Sigmoid colon (tissue), 7 donors: ENCODE measurements around the gene C5orf34. TPM values are rescaled to one million over a fixed set of nuclear protein-coding genes. Genes with fewer than 3 reads are reported as not detected.
"Not testable (repeated sequence)": the region's sequence is repeated elsewhere in the genome, so short reads cannot be mapped to it uniquely, and the experiment has no call there.

Source experiments
- DNase-seq: peaks from one replicate; pipeline ENCODE4 v3.0.0-alpha.2; 2019
- H3K27ac ChIP-seq, 4 donors: fragments of 200-600 bp; sonication (generic); one replicate each; pipeline ENCODE4 v1.5.1; 2016 to 2019; ENCODE audit warnings: mild to moderate bottlenecking in 1 of 4
- H3K27me3 ChIP-seq, 3 donors: fragments of 200-600 bp; sonication (generic); one replicate each; pipeline ENCODE4 v1.5.1; 2019; ENCODE audit warnings: mild to moderate bottlenecking in 1 of 3
- H3K36me3 ChIP-seq, 4 donors: fragments of 200-600 bp; sonication (generic); one replicate each; pipeline ENCODE4 v1.5.1; 2016 to 2019
- H3K4me1 ChIP-seq, 4 donors: fragments of 200-600 bp; sonication (generic); one replicate each; pipeline ENCODE4 v1.5.1; 2017 to 2019
- H3K4me3 ChIP-seq, 4 donors: fragments of 200-600 bp; sonication (generic); one replicate each; pipeline ENCODE4 v1.5.1; 2017 to 2019; ENCODE audit warnings: mild to moderate bottlenecking in 2 of 4, moderate library complexity in 1 of 4
- H3K9me3 ChIP-seq, 4 donors: fragments of 200-600 bp in 3 of 4; sonication (generic) in 3 of 4; one replicate each; pipeline versions ENCODE4 v1.5.1 to v1.6.1; 2013 to 2019
- CTCF ChIP-seq, 4 experiments: fragments of 450-650 bp in 3 of 4; fragments of 200-600 bp in 1 of 4; IDR thresholded peaks; one replicate each; pipeline ENCODE4 v1.5.1; 2016 to 2019; ENCODE audit warnings: antibody characterized with exemption in 4 of 4, mild to moderate bottlenecking in 3 of 4, moderate library complexity in 2 of 4
- EP300 ChIP-seq, 4 donors: sonication (generic); formaldehyde crosslinking; IDR thresholded peaks; one replicate each; pipeline ENCODE4 v1.6.1; 2017; ENCODE audit warnings: antibody characterized with exemption in 4 of 4
- POLR2A ChIP-seq, 2 donors: fragments of 450-650 bp; IDR thresholded peaks; one replicate each; pipeline ENCODE4 v1.6.1; 2016; ENCODE audit warnings: antibody characterized with exemption in 2 of 2, mild to moderate bottlenecking in 2 of 2, moderate library complexity in 2 of 2
- POLR2AphosphoS5 ChIP-seq, 4 donors: sonication (generic); formaldehyde crosslinking; IDR thresholded peaks; one replicate each; pipeline ENCODE4 v1.6.1; 2017; ENCODE audit warnings: antibody characterized with exemption in 4 of 4
- WGBS, 2 donors: extraction: QIAGEN DNeasy Blood & Tissue Kit; methylation state at CpG; one replicate each; pipeline ENCODE4 v1.1.7; 2013; 5-methylcytosine and 5-hydroxymethylcytosine counted together
- intact Hi-C: fragments of 100-400 bp; cut with DNase I; formaldehyde crosslinking; loops from one replicate; pipeline ENCODE4 v1.15.1; 2023
- polyA plus RNA-seq, 3 donors: library from polyadenylated mRNA; stranded (reverse); fragments of 200-250 nt; gene quantifications; one replicate each; pipeline ENCODE4 v1.2.3, GENCODE V29; 2013
- total RNA-seq, 4 donors: library from RNA; depleted of rRNA; stranded (reverse); fragments of >200 nt; gene quantifications; one replicate each; pipeline ENCODE4 v1.1.0, GENCODE V29; 2016
- donor health status: healthy with polysubstance abuse.
- donor health status: Bipolar disorder and iron deficiency.
- donor health status: healthy.

The C5orf34 gene
- total and polyA plus RNA-seq, 7 donors = 0.60 to 4.3 (median 1.6) TPM; not detected in 1

- Histone ChIP-seq H3K36me3 (peaks cover 0 to 41% (median 7%) of the 10 kb centered on the region in 4 donors), H3K4me3 (no peak overlapping the region), H3K4me1 (peaks cover 0 to 51% (median 40%) of the 10 kb centered on the region in 4 donors), H3K27me3 (no peaks in the 10 kb centered on the region), H3K27ac (no peak overlapping the region), H3K9me3 (no peaks in the 10 kb centered on the region)
- TF ChIP-seq EP300 (IDR thresholded peaks at IDR 0.05) = no peak
- TF ChIP-seq POLR2A (IDR thresholded peaks at IDR 0.05) = no peak
- TF ChIP-seq POLR2AphosphoS5 (IDR thresholded peaks at IDR 0.05) = no peak
- no peak for TF ChIP-seq CTCF (IDR thresholded peaks at IDR 0.05)
- intact Hi-C loops = no loop called here
- no peak for DNase-seq
- 52 to 85% methylated on average over 2 of the region's 2 CpGs for WGBS, 2 donors
These were observed 38.4 kb upstream of the C5orf34 start for GRCh38 chr5:43553381-43553780.

DNA sequence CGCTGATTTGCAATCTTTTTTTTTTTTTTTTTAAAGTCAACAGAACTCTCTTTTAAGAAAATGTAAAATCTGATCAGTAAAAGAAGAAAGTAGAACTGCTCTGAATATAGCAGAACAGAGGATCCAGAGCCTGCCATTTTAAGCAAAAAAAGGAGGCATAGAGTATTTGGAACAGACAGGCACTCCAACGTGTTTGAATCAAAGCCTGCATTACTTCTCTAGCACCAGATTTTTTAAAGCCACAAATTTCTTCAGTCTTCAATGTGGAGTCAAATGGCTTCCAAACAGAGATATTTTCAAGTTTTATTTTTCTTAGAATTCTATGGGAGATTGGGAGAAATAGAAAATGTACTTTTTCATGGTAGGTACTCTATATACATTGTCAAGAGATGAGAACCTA lies 36.8 kb upstream of the C5orf34 start:
- peaks cover 0 to 50% (median 39%) of the 10 kb centered on the region in 4 donors for H3K4me1 ChIP-seq
- intact Hi-C loops = no loop called here
- DNase-seq = no peak
- no peaks in the 10 kb centered on the region for H3K9me3 ChIP-seq
- no peak overlapping the region for H3K4me3 ChIP-seq
- H3K36me3 ChIP-seq = peaks cover 0 to 56% (median 11%) of the 10 kb centered on the region in 4 donors
- 70 to 71% methylated on average over 2 of the region's 2 CpGs for WGBS, 2 donors
- no peaks in the 10 kb centered on the region for H3K27me3 ChIP-seq
- no peak for TF ChIP-seq EP300 (IDR thresholded peaks at IDR 0.05)
- H3K27ac ChIP-seq = no peak overlapping the region

- H3K4me3 ChIP-seq, H3K9me3 ChIP-seq, intact Hi-C loops, H3K27me3 ChIP-seq, DNase-seq, H3K27ac ChIP-seq: not testable (repeated sequence)
- Histone ChIP-seq H3K4me1 (peaks cover 0 to 33% (median 22%) of the 10 kb centered on the region in 4 donors), H3K36me3 (peaks cover 8 to 71% (median 15%) of the 10 kb centered on the region in 4 donors)
- WGBS, 2 donors = 95 to 96% methylated on average over 8 of the region's 8 CpGs
These were observed 34.3 kb upstream of the C5orf34 start for GRCh38 chr5:43549272-43549671.

DNA sequence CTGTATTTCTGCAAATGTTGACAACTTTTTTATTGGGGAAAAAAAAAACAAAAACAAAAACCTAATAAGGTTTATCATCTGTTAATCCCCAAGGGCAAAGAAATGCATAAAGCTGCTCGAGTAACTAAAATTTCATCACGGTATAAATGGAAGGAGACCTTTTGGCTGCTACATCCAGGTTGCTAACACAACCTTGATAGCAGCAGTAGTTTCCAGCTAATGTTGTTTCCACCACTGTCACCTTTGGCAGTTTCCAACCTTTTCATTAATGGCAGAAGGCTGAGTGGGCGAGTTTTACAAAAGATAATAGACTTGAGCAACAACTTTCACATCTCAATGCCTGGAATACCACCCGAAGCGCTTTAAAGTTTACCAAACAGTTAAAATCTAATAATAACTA lies 33.4 kb upstream of the C5orf34 start:
- no peak for DNase-seq
- 90 to 92% methylated on average over 5 of the region's 5 CpGs for WGBS, 2 donors
- Histone ChIP-seq H3K27ac (no peak overlapping the region), H3K9me3 (no peaks in the 10 kb centered on the region), H3K4me3 (no peak overlapping the region), H3K4me1 (peaks cover 0 to 24% (median 16%) of the 10 kb centered on the region in 4 donors), H3K27me3 (no peaks in the 10 kb centered on the region), H3K36me3 (peaks cover 8 to 71% (median 15%) of the 10 kb centered on the region in 4 donors)
- TF ChIP-seq EP300 (IDR thresholded peaks at IDR 0.05) (no peak), POLR2AphosphoS5 (IDR thresholded peaks at IDR 0.05) (no peak), CTCF (IDR thresholded peaks at IDR 0.05) (no peak), POLR2A (IDR thresholded peaks at IDR 0.05) (no peak)
- intact Hi-C loops = no loop called here

DNA sequence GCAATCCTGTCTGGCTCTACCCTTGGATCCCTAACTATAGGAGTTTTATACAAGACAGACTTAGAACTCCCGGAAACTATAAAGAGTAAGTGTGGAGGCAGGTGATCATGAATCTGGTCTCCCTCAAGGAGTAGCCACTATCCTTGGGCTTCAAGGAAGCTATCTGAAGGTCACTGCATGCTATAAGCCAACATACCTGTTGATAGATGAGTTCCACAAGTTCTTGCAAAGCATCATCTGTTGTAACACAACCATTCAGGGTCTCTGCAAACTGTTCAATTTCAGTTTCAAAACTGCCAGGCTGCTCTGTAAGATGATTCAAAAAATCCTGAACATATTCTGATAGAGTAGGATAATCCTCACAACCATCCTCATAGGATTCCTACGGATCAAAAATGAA lies 32.6 kb upstream of the C5orf34 start:
- H3K4me1 ChIP-seq = peaks cover 0 to 16% (median 10%) of the 10 kb centered on the region in 4 donors
- WGBS, 2 donors = 97 to 98% methylated on average over 2 of the region's 2 CpGs
- H3K36me3 ChIP-seq = peaks cover 8 to 71% (median 17%) of the 10 kb centered on the region in 4 donors

More for the DNA sequence above, 32.6 kb upstream of the C5orf34 start:
- TF ChIP-seq EP300 (IDR thresholded peaks at IDR 0.05) = no peak
- TF ChIP-seq POLR2A (IDR thresholded peaks at IDR 0.05) = no peak
- no peak for TF ChIP-seq CTCF (IDR thresholded peaks at IDR 0.05)
- TF ChIP-seq POLR2AphosphoS5 (IDR thresholded peaks at IDR 0.05) = no peak
- H3K27ac ChIP-seq = no peak overlapping the region
- H3K4me3 ChIP-seq = no peak overlapping the region
- no peak for DNase-seq
- no peaks in the 10 kb centered on the region for H3K9me3 ChIP-seq
- intact Hi-C loops = no loop called here
- H3K27me3 ChIP-seq = no peaks in the 10 kb centered on the region
